ENCODE data around the gene NRBF2.

DNA sequence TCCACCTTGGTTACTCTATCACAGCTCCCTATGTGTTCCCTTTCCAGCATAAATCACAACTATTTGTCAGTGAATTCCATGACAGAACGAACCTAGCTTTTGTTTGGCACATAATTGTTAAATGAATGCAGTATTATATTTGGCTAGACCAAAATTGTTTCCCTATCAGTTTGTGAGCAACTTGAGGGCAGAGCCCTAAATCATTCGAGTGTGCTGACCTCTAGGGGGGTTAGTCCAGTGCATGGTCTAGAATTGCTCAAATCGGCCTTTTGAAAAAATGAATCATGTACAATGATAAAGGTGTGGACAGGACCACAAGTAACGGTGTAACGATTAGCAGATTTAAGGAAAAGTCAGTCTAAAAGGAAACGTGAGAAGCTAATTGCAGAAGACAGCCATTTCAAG, 475 bp upstream of the NRBF2 start:
- TF ChIP-seq, protein P1, sequence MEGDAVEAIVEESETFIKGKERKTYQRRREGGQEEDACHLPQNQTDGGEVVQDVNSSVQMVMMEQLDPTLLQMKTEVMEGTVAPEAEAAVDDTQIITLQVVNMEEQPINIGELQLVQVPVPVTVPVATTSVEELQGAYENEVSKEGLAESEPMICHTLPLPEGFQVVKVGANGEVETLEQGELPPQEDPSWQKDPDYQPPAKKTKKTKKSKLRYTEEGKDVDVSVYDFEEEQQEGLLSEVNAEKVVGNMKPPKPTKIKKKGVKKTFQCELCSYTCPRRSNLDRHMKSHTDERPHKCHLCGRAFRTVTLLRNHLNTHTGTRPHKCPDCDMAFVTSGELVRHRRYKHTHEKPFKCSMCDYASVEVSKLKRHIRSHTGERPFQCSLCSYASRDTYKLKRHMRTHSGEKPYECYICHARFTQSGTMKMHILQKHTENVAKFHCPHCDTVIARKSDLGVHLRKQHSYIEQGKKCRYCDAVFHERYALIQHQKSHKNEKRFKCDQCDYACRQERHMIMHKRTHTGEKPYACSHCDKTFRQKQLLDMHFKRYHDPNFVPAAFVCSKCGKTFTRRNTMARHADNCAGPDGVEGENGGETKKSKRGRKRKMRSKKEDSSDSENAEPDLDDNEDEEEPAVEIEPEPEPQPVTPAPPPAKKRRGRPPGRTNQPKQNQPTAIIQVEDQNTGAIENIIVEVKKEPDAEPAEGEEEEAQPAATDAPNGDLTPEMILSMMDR (IDR thresholded peaks at IDR 0.05): peak in 1 of 4 experiments; percentile 5
- TF ChIP-seq POLR2A (IDR thresholded peaks at IDR 0.05): no peak
- TF ChIP-seq POLR2AphosphoS5 (IDR thresholded peaks at IDR 0.05): no peak
